ENCODE data around the gene HDLBP. TPM values are rescaled to one million over a fixed set of nuclear protein-coding genes. Genes with fewer than 3 reads are reported as not detected.
A peak's percentile ranks its signal among the peaks of the same experiment; 100 is the strongest.

Gene HDLBP
- total RNA-seq, 2 donors from 2014 or later: 295 to 479 TPM

DNA sequence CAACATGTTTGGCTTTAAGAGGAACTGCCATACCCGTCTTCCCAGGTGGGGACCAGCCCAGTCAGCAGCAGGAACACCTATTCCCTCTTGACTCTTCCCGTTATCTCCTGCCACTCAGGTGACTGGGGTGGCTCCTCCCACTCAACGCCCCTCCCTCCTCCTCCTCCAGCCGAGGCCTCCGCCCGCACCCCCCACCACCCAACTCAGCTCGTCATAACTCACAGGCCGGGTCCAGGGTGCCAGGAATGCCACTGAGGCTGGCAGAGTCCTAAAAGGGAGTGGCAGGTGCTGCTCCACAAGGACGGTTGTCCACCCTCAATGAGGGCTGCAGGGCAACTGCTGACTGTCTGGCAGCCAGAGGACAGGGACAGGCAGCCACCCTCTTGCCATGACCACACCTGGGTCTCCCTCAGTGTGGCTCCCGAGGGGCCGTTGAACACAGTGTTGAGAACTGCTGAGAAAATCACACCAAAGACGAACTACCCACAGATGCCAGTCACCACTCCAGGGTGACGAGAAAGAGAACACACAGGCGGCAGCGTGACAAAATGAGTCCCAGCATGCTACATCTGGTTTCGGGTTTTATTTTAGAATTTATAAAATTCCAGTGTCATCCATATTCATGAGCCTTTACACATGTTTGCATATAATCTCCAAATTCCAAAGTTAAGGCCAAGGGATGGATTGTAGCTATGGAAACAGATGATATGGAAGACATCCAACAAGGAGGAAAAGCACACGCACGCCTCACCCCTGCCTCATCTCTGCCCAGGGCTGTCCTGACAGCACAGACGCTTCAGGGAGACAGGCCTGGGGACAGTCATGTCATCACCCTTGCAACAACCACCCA, 88.5 kb downstream of the HDLBP start:
- Mint-ChIP-seq H3K27me3 (no peaks in the 10 kb centered on the region), H3K4me1 (ENCODE audit: low read depth in 2 of 2) (peaks cover 7 to 18% of the 10 kb centered on the region in 2 donors), H3K9me3 (no peaks in the 10 kb centered on the region), H3K36me3 (peaks cover 14% of the 10 kb centered on the region), H3K4me3 (no peak overlapping the region), H3K27ac (no peak overlapping the region)
- DNase-seq (ENCODE audit: low spot score): peak; percentile 57
- ATAC-seq: no peak

GRCh38 chr2:241225983-241226382, 89.5 kb downstream of the HDLBP start:
- ATAC-seq (no peak), DNase-seq (ENCODE audit: low spot score) (peak; percentile 38)
- H3K36me3 Mint-ChIP-seq: peaks cover 5% of the 10 kb centered on the region
- H3K27me3 Mint-ChIP-seq: no peaks in the 10 kb centered on the region
- no peaks in the 10 kb centered on the region for H3K9me3 Mint-ChIP-seq
- H3K4me1 Mint-ChIP-seq (ENCODE audit: low read depth in 2 of 2): peaks cover 0 to 12% of the 10 kb centered on the region in 2 donors
- H3K27ac Mint-ChIP-seq: no peak overlapping the region
- H3K4me3 Mint-ChIP-seq: no peak overlapping the region

DNA sequence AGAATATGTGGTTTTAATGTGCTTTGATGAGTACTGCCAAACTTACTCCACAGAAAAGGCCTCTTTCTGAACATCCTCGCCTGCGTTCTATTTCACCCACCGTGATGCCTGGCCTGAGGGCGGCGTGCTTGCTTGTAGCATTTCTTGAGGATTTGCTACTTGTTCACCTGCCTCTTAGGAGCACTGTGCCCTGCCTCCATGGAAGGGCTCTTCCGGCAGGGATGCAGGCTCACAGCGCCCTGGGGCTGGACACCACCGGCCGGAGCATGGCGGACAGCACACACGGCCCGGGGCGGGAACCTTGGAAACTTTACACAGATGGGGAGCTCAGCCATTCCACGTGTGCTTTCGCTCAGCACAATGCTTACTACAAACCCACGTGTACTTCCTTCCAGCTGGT, 89.9 kb downstream of the HDLBP start:
- no peak overlapping the region for H3K4me3 Mint-ChIP-seq
- peak; percentile 60 for DNase-seq (ENCODE audit: low spot score)
- no peaks in the 10 kb centered on the region for H3K27me3 Mint-ChIP-seq
- ATAC-seq: no peak
- peaks cover 0 to 12% of the 10 kb centered on the region in 2 donors for H3K4me1 Mint-ChIP-seq (ENCODE audit: low read depth in 2 of 2)
- no peaks in the 10 kb centered on the region for H3K9me3 Mint-ChIP-seq
- H3K36me3 Mint-ChIP-seq: peaks cover 5% of the 10 kb centered on the region
- H3K27ac Mint-ChIP-seq: no peak overlapping the region

- peaks cover 5% of the 10 kb centered on the region for H3K36me3 Mint-ChIP-seq
- H3K27ac Mint-ChIP-seq: peak overlapping the region in 1 of 2 donors; percentile 6
- H3K9me3 Mint-ChIP-seq: no peaks in the 10 kb centered on the region
- no peaks in the 10 kb centered on the region for H3K27me3 Mint-ChIP-seq
- ATAC-seq (no peak), DNase-seq (ENCODE audit: low spot score) (no peak)
- peaks cover 0 to 14% of the 10 kb centered on the region in 2 donors for H3K4me1 Mint-ChIP-seq (ENCODE audit: low read depth in 2 of 2)
- H3K4me3 Mint-ChIP-seq: no peak overlapping the region
These were observed 90.5 kb downstream of the HDLBP start for GRCh38 chr2:241224851-241225438.

DNA sequence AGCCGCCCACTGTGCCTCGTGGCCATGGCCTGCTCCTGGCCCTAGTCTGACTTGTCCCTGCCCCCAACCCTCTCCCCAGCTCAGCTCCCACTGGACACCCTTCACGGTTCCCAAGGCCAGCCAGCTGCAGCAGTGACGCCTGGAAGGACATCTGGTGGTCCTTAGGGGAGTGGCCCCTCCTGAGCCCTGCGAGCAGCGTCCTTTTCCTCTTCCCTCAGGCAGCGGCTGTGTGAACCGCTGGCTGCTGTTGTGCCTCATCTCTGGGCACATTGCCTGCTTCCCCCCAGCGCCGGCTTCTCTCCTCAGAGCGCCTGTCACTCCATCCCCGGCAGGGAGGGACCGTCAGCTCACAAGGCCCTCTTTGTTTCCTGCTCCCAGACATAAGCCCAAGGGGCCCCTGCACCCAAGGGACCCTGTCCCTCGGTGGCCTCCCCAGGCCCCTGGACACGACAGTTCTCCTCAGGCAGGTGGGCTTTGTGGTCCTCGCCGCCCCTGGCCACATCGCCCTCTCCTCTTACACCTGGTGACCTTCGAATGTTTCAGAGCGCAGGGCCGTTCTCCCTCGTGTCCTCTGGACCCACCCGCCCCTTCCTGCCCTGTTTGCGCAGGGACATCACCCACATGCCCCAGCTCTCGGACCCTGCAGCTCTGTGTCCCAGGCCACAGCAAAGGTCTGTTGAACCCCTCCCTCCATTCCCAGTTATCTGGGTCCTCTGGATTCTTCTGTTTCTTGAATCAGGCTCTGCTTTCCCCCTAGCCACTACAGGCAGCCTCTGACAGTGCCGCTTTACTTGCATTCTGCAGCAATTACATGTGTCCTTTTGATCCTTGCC, 91.2 kb downstream of the HDLBP start:
- Mint-ChIP-seq H3K4me1 (ENCODE audit: low read depth in 2 of 2) (peaks cover 0 to 17% of the 10 kb centered on the region in 2 donors), H3K4me3 (no peak overlapping the region), H3K36me3 (peaks cover 3% of the 10 kb centered on the region), H3K9me3 (no peaks in the 10 kb centered on the region), H3K27ac (peak overlapping the region in 1 of 2 donors; percentile 6), H3K27me3 (no peaks in the 10 kb centered on the region)
- ATAC-seq (peak; percentile 22 to 44), DNase-seq (ENCODE audit: low spot score) (peak; percentile 60)

- Mint-ChIP-seq H3K36me3 (no peaks in the 10 kb centered on the region), H3K27me3 (no peaks in the 10 kb centered on the region), H3K9me3 (no peaks in the 10 kb centered on the region), H3K4me1 (ENCODE audit: low read depth in 2 of 2) (peaks cover 4 to 20% of the 10 kb centered on the region in 2 donors), H3K27ac (no peak overlapping the region), H3K4me3 (no peak overlapping the region)
- peak; percentile 23 to 48 for ATAC-seq
- peak; percentile 49 for DNase-seq (ENCODE audit: low spot score)
These were observed 92.1 kb downstream of the HDLBP start for GRCh38 chr2:241223211-241224017.

DNA sequence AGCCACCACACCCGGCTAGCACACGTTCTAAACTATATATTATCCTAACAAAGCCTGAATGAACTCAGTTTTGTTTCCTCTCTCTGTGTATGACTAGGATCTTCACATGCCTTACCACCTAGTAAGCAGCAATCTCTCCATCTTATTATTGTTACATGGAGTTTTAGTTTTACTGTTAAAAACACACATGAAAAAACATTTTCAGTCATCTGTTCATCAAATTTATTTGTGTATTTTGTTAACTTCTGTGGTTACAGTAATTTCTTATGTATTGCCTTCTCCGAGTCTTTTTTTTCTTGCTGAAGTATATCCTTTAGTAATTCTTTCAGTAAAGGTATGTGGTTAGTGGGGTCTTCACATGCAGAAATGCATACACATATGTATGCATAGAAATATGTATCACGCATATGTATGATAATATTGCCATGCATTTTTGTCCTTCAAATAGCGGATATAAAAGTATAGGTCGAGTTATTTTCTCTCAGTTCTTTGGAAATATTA, 95.6 kb downstream of the HDLBP start:
- peak overlapping the region in 1 of 2 donors; percentile 90 for H3K27ac Mint-ChIP-seq
- H3K4me3 Mint-ChIP-seq: peak overlapping the region; percentile 88

DNA sequence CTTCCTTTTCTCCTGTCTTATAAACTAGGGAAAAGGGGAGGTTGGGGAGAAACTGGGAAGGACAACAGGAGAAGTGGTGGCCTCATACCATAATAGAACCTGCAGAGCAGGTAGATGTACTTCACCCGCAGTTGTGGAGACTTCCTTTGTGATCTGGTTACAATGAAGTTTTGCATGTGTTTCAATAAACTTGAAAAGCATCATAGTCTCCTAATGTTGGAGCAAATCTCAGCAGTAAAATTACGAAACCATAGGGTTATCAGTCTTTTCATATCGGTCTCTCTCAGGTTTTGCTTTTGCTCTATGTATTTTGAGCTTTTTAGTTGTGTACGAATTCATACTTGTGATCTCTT, 96.5 kb downstream of the HDLBP start:
- DNase-seq (ENCODE audit: low spot score) (no peak), ATAC-seq (no peak)
- no peaks in the 10 kb centered on the region for H3K27me3 Mint-ChIP-seq
- peaks cover 5 to 12% of the 10 kb centered on the region in 2 donors for H3K4me1 Mint-ChIP-seq (ENCODE audit: low read depth in 2 of 2)
- H3K27ac Mint-ChIP-seq: peak overlapping the region; percentile 61 to 90
- no peaks in the 10 kb centered on the region for H3K36me3 Mint-ChIP-seq
- peak overlapping the region; percentile 88 for H3K4me3 Mint-ChIP-seq
- H3K9me3 Mint-ChIP-seq: no peaks in the 10 kb centered on the region

More for the DNA sequence above, 95.6 kb downstream of the HDLBP start:
- Mint-ChIP-seq H3K9me3 (no peaks in the 10 kb centered on the region), H3K27me3 (no peaks in the 10 kb centered on the region), H3K4me1 (ENCODE audit: low read depth in 2 of 2) (peaks cover 5 to 20% of the 10 kb centered on the region in 2 donors), H3K36me3 (no peaks in the 10 kb centered on the region)
- DNase-seq (ENCODE audit: low spot score): no peak
- no peak for ATAC-seq

GRCh38 chr2:241218131-241219029, 97.1 kb downstream of the HDLBP start:
- peaks cover 5 to 12% of the 10 kb centered on the region in 2 donors for H3K4me1 Mint-ChIP-seq (ENCODE audit: low read depth in 2 of 2)
- no peaks in the 10 kb centered on the region for H3K36me3 Mint-ChIP-seq
- no peaks in the 10 kb centered on the region for H3K9me3 Mint-ChIP-seq
- no peaks in the 10 kb centered on the region for H3K27me3 Mint-ChIP-seq
- ATAC-seq (peak; percentile 72 to 85), DNase-seq (ENCODE audit: low spot score) (peak; percentile 76)
- H3K4me3 Mint-ChIP-seq: peak overlapping the region; percentile 88
- peak overlapping the region; percentile 61 to 90 for H3K27ac Mint-ChIP-seq

GRCh38 chr2:241217320-241218031, 98.0 kb downstream of the HDLBP start:
- H3K27ac Mint-ChIP-seq: no peak overlapping the region

DNA sequence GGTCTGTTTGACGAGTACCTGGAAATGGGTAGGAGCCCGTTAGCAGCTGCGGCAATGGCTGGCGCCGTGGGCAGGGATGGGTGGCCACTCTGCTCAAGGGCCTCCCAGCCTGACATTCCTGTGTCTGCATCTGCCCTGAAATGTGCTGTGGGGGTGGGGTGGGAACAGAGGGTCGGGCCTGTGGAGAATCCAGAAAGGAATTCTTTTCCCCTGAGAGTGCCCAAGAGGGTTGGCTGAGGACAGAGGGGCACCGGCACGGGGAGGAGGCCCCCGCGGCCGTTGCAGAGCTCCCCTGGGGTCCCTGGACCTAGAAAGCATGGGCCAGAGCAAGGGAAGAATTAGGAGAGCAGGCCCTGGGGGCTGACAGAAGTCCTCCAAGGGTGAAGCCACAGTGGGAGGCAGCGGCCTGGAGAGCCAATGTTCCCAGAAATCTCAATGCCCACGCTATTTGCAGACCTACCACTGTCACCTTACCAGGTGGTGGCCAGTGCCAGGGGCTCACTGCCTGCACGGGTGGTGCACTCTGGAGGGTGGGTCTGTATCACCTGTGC, 99.2 kb downstream of the HDLBP start:
- no peak overlapping the region for H3K27ac Mint-ChIP-seq
- H3K27me3 Mint-ChIP-seq: no peaks in the 10 kb centered on the region
- ATAC-seq (no peak), DNase-seq (ENCODE audit: low spot score) (peak; percentile 61)
- H3K9me3 Mint-ChIP-seq: no peaks in the 10 kb centered on the region
- H3K4me1 Mint-ChIP-seq (ENCODE audit: low read depth in 2 of 2): peaks cover 5 to 12% of the 10 kb centered on the region in 2 donors
- no peaks in the 10 kb centered on the region for H3K36me3 Mint-ChIP-seq
- H3K4me3 Mint-ChIP-seq: peak overlapping the region; percentile 50

More at GRCh38 chr2:241217320-241218031, 98.0 kb downstream of the HDLBP start:
- Mint-ChIP-seq H3K4me3 (peak overlapping the region; percentile 55), H3K9me3 (no peaks in the 10 kb centered on the region), H3K4me1 (ENCODE audit: low read depth in 2 of 2) (peaks cover 5 to 12% of the 10 kb centered on the region in 2 donors), H3K36me3 (no peaks in the 10 kb centered on the region), H3K27me3 (no peaks in the 10 kb centered on the region)
- ATAC-seq (peak; percentile 49 to 73), DNase-seq (ENCODE audit: low spot score) (peak; percentile 62)
